ENCODE data around the gene ITGA6.

Gene ITGA6

GRCh38 chr2:172465417-172466334 lies 38.3 kb downstream of the ITGA6 start:
- peak; percentile 41 for DNase-seq (ENCODE audit: low read depth)

DNA sequence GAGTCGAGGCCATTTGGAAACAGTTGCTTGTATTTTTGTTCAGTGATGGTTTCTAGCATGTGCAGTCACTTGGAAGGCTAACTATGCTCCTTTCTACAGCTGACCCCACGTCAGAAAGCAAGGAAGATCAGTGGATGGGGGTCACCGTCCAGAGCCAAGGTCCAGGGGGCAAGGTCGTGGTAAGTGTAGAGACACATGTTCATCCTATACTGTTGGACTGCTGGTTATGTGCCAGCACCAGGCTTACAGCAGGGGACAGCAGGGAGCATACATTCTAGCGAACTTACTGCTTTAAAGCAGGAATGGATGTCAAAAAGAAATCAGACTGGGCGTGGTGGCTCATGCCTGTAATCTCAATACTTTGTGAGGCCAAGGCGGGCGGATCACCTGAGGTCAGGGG lies 40.0 kb downstream of the ITGA6 start:
- DNase-seq (ENCODE audit: low read depth): no peak

GRCh38 chr2:172470958-172471922 lies 43.9 kb downstream of the ITGA6 start:
- no peak for DNase-seq (ENCODE audit: low read depth)

- DNase-seq (ENCODE audit: low read depth): no peak
Observed at GRCh38 chr2:172472446-172473033, 45.2 kb downstream of the ITGA6 start.

DNA sequence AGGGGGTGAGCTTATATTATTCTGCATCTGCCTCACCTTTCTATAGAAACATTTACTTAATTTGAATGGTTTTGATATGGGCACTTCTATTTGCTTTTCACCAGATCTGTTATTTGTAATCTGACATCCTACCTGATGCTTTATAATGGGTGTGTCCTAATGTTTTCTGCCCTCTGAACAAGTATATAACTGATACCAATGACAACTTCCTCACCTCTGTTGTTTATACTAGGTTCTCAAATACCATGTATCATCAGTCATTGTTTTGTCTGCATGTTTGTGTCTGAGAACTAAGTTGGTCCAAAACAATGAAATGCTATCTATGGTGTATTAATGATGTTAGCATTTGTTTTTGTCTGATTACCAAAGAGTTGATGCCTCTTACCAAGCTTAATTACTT lies 45.8 kb downstream of the ITGA6 start:
- no peak for DNase-seq (ENCODE audit: low read depth)

GRCh38 chr2:172478353-172478752 lies 51.0 kb downstream of the ITGA6 start:
- no peak for DNase-seq (ENCODE audit: low read depth)

- no peak for DNase-seq (ENCODE audit: low read depth)
Observed at GRCh38 chr2:172480301-172481218, 53.2 kb downstream of the ITGA6 start.

GRCh38 chr2:172481507-172482262 lies 54.3 kb downstream of the ITGA6 start:
- DNase-seq (ENCODE audit: low read depth): no peak

GRCh38 chr2:172484253-172484652 lies 56.9 kb downstream of the ITGA6 start:
- DNase-seq (ENCODE audit: low read depth): no peak

DNA sequence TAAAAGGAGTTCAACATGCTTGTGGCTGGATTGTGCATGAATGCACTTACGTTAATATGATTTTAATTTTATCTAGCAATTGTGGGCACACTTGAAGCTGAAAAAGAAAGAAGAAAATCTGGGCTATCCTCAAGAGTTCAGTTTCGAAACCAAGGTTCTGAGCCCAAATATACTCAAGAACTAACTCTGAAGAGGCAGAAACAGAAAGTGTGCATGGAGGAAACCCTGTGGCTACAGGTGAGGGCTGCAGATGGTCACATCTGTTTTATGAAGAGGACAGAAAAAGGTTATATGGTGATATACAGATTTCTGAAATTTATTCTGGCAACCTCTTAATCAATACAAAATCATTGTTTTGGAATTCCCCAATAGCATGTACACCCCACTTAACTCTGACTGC lies 57.3 kb downstream of the ITGA6 start:
- no peak for DNase-seq (ENCODE audit: low read depth)

GRCh38 chr2:172488556-172488955 lies 61.2 kb downstream of the ITGA6 start:
- no peak for DNase-seq (ENCODE audit: low read depth)

- DNase-seq (ENCODE audit: low read depth): no peak
Observed at GRCh38 chr2:172489681-172490080, 62.3 kb downstream of the ITGA6 start.

DNA sequence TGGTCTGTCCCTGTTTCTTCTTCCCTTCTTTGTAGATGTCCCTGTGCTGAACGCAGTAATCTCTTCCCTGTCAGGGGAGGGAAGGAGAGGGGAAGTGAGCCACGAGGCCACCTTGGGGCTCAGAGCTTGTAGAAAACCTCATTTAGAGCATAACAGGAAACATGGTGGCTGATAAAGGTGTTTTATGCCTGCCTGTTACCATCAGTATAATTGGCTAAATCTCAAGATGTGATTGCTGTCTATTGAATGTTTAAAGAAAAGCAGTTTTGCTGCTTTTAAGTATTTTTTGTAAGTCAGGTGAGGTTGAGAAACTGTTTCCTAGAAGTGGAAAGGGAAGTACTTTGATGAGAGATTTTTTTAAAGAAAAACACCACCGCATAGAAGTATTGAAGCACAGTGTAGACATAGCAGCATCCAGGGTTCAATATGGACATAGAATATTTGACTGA lies 68.8 kb downstream of the ITGA6 start:
- DNase-seq (ENCODE audit: low read depth): no peak

- no peak for DNase-seq (ENCODE audit: low read depth)
Observed at GRCh38 chr2:172507199-172507598, 79.8 kb downstream of the ITGA6 start.

GRCh38 chr2:172510088-172510487 lies 82.7 kb downstream of the ITGA6 start:
- no peak for DNase-seq (ENCODE audit: low read depth)

DNA sequence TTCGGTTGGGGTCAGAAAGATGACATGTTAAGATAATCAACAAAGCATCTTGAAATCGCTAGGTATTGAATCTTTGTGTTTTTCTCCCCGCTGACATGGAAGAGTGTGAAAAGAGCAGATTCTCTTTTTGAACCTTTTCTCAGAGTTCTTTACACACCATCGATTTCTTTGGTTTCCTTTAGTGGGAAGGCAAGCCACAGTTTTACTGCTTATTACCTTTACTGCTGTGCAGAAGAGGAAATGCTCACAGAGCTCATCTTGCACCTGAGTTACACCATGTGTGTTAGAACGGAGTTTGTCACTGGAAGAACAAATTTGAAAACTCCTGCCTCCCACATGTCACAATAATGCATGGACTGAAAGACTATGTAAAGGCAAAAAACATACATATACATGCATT lies 83.2 kb downstream of the ITGA6 start:
- DNase-seq (ENCODE audit: low read depth): no peak

DNA sequence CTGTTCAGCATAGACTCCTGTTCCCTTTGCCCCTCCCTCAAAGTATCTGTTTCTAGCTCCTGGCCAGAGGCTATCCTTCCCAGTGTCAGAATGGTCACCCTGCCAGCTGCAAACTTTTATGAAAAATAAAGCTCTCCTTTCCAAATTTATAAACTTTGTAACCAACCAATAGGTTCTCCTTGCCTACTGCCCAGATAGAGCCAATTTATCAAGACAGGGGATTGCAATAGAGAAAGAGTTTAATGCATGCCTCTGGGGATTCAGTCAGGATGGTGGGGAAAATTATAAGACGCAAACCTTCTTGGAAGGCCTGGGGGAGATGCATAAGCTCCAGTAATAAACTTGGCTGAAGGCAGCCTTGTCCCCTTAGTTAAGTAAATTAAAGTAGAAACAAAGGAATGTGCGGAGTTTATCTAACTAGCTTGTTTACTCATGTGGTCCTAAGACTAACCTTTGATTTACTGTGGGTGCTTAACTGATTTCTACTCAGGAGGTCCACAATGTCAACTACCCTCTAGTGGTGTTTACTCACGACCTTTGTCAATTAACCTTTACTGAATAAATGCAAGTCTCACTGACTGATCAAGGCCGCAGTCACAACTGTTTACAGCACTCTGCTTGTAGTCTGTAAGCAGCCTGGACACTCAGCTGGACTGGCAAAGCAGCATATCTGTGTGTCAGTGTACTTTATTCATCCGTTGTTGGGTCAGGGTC lies 85.6 kb downstream of the ITGA6 start:
- no peak for DNase-seq (ENCODE audit: low read depth)

DNA sequence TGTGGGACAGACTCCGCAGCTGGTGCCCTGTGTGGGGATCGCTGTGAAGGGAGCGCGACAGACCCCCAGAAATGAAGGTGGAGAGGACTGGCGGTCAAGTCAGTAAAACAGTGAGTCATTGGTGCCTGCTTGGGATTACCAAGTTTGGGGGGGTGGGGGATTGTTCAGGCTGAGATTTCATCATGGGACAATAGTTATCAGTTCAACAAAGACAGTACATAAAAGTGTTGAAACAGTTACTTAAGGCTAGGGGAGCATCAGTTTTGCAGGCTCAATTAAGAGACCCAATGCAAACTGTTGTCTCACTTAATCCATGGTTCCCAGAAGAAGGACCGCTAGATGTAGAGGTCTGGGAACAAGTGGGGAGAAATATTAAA lies 86.1 kb downstream of the ITGA6 start:
- no peak for DNase-seq (ENCODE audit: low read depth)

- no peak for DNase-seq (ENCODE audit: low read depth)
Observed at GRCh38 chr2:172513935-172514586, 86.7 kb downstream of the ITGA6 start.
